HG03045 (cell line): ENCODE data around the gene UBE4A.

Experiments used
- ATAC-seq: cut with Tn5 transposase; IDR thresholded peaks from one replicate; pipeline ENCODE4 v1.9.1; 2021; ENCODE audit warnings: mild to moderate bottlenecking, moderate library complexity; ENCODE audit not compliant: unreplicated experiment

Gene UBE4A

GRCh38 chr11:118437208-118438125, 78.1 kb downstream of the UBE4A start:
- ATAC-seq = no peak

DNA sequence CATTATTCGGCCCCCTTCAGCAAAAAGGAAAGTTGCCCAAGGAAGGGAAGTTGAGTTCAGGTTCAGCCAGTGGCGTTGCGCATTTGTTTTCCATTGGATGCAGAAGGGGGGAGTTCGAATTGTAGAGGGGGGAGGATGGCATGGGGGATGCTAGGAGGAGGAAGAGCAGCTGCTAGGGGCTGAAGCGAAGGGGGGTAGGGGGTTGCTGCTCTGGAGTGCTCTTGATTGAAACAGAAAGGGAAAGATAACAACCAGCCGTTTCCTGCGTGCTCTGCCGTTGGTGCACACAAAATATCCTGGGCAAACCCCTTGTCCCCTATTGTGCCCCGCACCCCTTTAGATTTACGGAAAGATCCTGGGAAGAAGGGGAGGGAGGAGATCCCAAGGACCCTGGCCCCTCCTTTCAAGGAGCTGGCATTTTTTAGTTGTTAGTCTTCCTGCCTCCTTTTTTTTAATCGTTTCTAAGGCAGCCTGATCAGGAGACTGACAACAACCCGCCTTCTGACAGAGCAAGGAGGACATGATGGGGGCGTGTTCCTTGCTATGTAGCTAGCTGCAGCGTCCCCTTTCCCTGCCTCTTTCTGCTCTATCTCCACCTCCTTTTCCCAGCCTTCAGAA, 79.0 kb downstream of the UBE4A start:
- ATAC-seq = no peak

- ATAC-seq = no peak
Observed at GRCh38 chr11:118439646-118440045, 80.2 kb downstream of the UBE4A start.

- no peak for ATAC-seq
Observed at GRCh38 chr11:118441770-118442275, 82.4 kb downstream of the UBE4A start.

- ATAC-seq = no peak
Observed at GRCh38 chr11:118442301-118442700, 82.9 kb downstream of the UBE4A start.

DNA sequence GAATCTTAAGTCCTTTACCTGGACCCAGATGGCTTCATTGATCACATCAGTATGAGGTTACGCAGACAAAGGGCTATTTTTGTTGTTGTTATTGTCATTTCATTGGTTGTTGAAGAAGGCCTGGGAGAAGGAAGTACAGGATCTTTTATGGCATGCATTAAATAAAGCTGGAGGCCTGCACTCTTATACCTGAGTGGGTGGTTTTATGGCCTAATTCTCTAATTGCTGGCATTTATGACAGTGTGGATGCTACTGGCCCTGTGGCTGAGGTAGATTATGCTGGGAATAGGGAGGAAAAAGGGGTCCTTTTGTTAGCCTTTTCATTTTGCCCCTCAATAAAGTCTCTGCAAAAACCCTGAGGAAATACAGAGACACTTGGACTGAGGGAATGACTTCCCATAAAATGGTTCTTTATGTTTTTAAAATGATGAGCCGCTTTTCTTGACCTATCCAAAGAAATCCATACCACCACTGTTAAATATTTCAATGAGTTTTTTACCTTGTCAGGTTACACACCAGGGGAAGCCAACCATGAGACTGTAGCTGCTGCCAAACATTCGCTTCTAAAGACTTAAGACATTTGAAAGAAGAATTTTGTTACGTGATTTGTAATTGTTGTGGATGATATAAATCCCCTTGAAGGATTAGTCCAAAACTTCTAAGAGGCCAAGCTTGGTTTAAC, 83.6 kb downstream of the UBE4A start:
- ATAC-seq = no peak

DNA sequence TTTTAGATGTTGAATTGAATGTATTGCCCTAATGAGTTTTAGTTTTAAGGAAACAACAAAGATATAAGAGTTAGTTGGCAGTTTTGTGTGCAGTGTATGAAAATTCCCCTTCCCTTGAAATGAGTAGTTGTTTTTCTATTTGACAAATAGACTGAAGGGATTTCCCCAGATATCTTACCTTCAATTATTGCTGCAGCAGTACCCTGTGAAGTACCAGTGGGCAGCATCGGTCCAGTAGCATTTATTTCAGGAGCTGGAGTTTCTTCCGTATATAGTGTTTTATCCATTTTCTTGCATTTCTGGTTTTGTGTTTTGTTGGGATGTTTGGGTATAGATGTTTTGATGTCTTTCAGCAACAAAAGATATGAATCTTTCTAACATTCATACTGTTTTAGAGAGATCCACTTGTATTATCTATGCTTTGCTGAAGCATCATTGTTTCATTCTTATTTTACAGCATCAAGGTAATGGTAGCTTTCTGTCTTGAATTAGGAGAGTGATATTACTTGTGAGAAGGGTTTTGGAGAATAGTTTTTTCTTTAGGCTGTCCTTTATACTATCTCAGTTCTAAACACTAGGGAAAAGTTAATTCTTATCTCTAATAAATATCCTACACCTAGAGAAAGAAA, 84.3 kb downstream of the UBE4A start:
- no peak for ATAC-seq

GRCh38 chr11:118447423-118447822, 88.0 kb downstream of the UBE4A start:
- ATAC-seq = no peak

DNA sequence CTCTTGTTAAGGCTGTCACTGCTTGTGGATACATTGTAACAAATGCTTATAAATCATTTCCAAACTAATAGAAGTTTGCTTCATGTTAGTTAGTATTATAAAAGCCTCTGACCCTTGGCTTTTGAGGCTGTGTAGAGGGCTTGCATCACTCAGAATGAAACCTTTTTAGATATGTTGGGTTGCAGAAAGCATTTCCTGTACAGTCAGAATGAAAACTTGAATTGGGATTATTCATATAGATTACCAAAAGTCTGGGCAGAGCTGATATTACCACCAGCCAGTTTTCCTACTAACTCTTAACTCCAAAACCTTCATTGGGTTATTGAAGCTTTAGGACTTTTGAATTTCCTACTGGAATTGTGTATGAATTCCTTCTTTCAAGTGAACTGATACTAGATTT, 88.9 kb downstream of the UBE4A start:
- no peak for ATAC-seq
